ENCODE measurements around the gene FFAR1. TPM values are rescaled to one million over a fixed set of nuclear protein-coding genes. Genes with fewer than 3 reads are reported as not detected.
"Not testable (repeated sequence)": the region's sequence is repeated elsewhere in the genome, so short reads cannot be mapped to it uniquely, and the experiment has no call there.

The FFAR1 gene
- total RNA-seq, 2 experiments from 2014 or later, result not detected

DNA sequence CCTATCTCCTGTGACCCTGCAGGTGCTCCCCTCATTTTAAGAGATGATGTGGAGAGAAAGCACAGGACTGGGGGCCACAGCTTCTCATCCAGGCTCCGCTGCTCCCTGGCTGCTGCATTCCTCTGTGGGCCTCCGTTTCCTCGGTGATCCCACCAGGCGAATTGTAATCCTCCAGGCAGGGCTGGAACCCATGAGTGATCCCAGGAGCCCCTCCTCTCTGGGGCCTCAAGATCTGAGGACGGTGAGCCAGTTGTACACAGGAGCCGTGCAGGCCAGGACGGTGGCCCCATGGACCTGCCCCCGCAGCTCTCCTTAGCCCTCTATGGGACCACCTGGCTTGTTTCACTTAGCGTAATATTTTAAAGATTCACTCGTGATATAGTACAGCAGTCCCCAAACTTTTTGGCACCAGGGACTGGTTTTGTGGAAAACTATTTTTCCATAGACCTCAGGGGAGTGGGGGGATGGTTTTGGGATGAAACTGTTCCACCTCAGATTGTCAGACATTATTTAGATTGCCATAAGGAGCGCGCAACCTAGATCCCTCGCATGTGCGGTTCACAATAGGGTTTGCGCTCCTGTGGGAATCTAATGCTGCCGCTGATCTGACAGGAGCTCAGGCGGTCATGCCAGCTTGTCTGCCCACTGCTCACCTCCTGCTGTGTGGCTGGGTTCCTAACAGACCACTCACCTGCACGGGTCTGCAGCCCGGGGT, 16.2 kb downstream of the FFAR1 start:
- CTCF ChIA-PET, result interaction anchor here (1.4 kb wide), 1 partner anchor 11 kb away, joined by 4 read pairs; no protein-coding TSS in a partner anchor
- Mint-ChIP-seq H3K27me3 (peaks cover 43% of the 10 kb centered on the region), H3K9me3 (ENCODE audit: low read depth) (no peaks in the 10 kb centered on the region), H3K4me3 (no peak overlapping the region), H3K36me3 (no peaks in the 10 kb centered on the region), H3K4me1 (no peaks in the 10 kb centered on the region), H3K27ac (no peak overlapping the region)
- ATAC-seq, result no peak
- peak; percentile 34 for DNase-seq

DNA sequence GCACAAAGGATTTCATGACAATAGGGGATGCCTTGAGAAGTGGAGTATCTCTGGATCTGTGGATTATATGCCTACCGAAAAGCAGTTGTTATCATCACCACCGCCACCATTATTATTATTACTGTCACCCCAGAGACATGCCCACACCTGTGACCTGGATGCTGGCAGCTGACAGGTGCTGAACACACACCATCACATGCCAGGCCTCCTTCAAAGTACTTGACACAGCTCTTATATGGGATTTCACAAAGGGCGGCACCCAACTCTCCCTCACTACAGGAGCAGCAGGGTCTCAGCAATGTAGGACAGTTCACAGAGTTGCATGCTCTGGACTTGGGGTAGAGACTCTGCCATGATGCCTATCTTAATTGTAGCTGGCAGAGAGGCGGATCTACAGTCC, 17.6 kb downstream of the FFAR1 start:
- Mint-ChIP-seq H3K36me3 (no peaks in the 10 kb centered on the region), H3K4me1 (no peaks in the 10 kb centered on the region), H3K27me3 (peaks cover 51% of the 10 kb centered on the region), H3K9me3 (ENCODE audit: low read depth) (no peaks in the 10 kb centered on the region), H3K27ac (no peak overlapping the region), H3K4me3 (no peak overlapping the region)
- CTCF ChIA-PET, result interaction anchor here (1.4 kb wide), 1 partner anchor 13 kb away, joined by 4 read pairs; no protein-coding TSS in a partner anchor
- ATAC-seq, result no peak
- DNase-seq, result peak; percentile 18

DNA sequence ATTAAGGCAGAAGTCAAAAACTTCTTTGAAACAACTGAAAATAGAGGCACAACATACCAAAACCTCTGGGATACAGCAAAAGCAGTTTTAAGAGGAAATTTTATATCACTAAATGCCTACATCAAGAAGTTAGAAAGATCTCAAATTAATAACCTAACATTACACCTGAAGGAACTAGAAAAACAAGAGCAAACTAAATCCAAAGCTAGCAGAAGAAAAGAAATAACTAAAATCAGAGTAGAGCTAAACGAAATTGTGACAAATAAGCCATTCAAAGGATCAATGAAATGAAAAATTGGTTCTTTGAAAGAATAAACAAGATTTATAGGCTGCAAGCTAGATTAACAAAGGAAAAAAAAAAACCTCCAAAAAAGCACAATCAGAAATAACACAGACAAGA, 20.7 kb downstream of the FFAR1 start:
- ATAC-seq (no peak), DNase-seq (no peak)
- CTCF ChIA-PET, result no interaction called here
- Mint-ChIP-seq H3K36me3 (no peaks in the 10 kb centered on the region), H3K27me3 (peaks cover 40% of the 10 kb centered on the region), H3K9me3 (ENCODE audit: low read depth) (no peaks in the 10 kb centered on the region), H3K27ac (no peak overlapping the region), H3K4me1 (no peaks in the 10 kb centered on the region), H3K4me3 (no peak overlapping the region)

DNA sequence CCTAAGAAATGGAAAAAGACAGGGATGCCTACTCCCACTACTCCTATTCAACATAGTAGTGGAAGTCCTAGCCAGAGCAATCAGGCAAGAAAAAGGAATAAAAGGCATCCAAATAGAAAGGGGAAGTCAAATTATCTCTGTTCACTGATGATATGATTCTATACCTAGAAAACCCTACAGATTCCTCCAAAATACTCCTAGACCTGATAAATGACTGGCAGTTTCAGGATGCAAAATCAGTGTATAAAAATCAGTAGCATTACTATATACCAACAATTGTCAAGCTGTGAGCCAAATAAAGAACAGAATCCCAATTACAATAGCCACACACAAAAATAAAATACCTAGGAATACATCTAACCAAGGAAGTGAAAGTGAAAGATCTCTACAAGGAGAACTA, 21.8 kb downstream of the FFAR1 start:
- H3K36me3 Mint-ChIP-seq, result no peaks in the 10 kb centered on the region
- CTCF ChIA-PET, result no interaction called here
- no peak overlapping the region for H3K4me3 Mint-ChIP-seq
- no peaks in the 10 kb centered on the region for H3K9me3 Mint-ChIP-seq (ENCODE audit: low read depth)
- no peak for DNase-seq
- ATAC-seq, result no peak
- H3K27ac Mint-ChIP-seq, result no peak overlapping the region
- no peaks in the 10 kb centered on the region for H3K4me1 Mint-ChIP-seq
- H3K27me3 Mint-ChIP-seq, result peaks cover 39% of the 10 kb centered on the region

DNA sequence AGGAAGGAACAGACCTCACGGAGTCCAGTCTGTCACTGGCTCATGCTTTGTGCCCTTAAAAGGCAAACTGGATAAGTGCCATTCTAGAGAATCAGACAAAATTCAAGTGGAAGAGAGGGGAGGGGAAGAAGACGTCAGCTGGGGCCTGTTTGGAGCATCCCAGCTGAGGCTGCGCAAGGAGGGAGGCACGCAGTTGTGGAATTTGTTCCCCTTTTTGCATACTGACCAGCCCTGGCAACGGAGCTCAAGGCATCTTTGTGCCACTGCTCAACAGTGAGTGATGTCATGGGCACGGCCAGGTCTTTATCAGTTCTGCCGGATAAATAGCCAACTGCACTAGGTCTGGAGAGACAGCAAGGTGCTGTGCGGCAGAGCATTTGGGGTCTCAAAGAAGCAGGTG, 23.0 kb downstream of the FFAR1 start, which contains the start of gene GPR42:
GPR42 (plus strand) TSS at position 347 of the 400 bp plus-strand sequence. CDS start 292 bp downstream, outside the sequence.
- H3K36me3 Mint-ChIP-seq, result no peaks in the 10 kb centered on the region
- DNase-seq (no peak), ATAC-seq (no peak)
- no peak within 1 kb of the TSS for H3K4me3 Mint-ChIP-seq
- CTCF ChIA-PET, result no interaction called here
- H3K9me3 Mint-ChIP-seq (ENCODE audit: low read depth), result no peaks in the 10 kb centered on the region
- peaks cover 2% of the 10 kb centered on the region for H3K4me1 Mint-ChIP-seq
- peaks cover 34% of the 10 kb centered on the region for H3K27me3 Mint-ChIP-seq
- H3K27ac Mint-ChIP-seq, result no peak within 1 kb of the TSS

DNA sequence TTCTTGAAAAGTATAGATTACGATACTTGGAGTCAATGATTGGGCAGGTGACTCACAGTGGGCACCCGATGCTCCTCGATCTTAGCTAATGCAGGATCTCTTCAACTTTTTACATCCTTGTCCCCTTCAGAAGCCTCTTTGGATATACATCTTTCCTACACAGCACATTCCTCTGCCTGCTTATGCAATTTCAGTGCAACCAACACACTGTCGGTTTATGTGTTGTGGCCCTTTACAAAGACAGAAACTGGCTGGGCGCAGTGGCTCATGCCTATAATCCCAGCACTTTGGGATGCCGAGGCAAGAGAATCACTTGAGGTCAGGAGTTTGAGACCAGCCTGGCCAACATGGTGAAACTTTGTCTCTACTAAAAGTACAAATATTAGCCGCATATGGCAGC, 25.8 kb downstream of the FFAR1 start:
- no peak for ATAC-seq
- CTCF ChIA-PET, result no interaction called here
- H3K27ac Mint-ChIP-seq, result no peak overlapping the region
- DNase-seq, result no peak
- peaks cover 15% of the 10 kb centered on the region for H3K27me3 Mint-ChIP-seq
- H3K4me3 Mint-ChIP-seq, result no peak overlapping the region
- H3K4me1 Mint-ChIP-seq, result peaks cover 4% of the 10 kb centered on the region
- H3K36me3 Mint-ChIP-seq, result no peaks in the 10 kb centered on the region
- H3K9me3 Mint-ChIP-seq (ENCODE audit: low read depth), result no peaks in the 10 kb centered on the region

DNA sequence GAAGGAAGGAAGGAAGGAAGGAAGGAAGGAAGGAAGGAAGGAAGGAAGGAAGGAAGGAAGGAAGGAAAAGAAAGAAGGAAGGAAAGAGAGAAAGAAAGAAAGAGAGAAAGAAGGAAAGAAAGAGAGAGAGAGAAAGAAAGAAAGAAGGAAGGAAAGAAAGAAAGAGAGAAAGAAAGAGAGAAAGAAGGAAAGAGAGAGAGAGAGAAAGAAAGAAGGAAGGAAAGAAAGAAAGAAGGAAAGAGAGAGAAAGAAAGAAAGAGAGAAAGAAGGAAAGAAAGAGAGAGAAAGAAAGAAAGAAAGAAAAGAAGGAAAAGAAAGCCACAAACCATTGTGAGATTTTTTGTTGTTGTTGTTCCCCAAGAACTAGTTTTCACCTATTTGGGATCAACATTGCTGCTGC, 26.3 kb downstream of the FFAR1 start:
- not testable (repeated sequence) for DNase-seq; H3K4me3 Mint-ChIP-seq; H3K9me3 Mint-ChIP-seq (ENCODE audit: low read depth); H3K36me3 Mint-ChIP-seq; H3K27ac Mint-ChIP-seq; H3K4me1 Mint-ChIP-seq; ATAC-seq
- CTCF ChIA-PET, result interaction anchor here (0.9 kb wide), 1 partner anchor 88 kb away, joined by 3 read pairs; no protein-coding TSS in a partner anchor
- H3K27me3 Mint-ChIP-seq, result peaks cover 11% of the 10 kb centered on the region

DNA sequence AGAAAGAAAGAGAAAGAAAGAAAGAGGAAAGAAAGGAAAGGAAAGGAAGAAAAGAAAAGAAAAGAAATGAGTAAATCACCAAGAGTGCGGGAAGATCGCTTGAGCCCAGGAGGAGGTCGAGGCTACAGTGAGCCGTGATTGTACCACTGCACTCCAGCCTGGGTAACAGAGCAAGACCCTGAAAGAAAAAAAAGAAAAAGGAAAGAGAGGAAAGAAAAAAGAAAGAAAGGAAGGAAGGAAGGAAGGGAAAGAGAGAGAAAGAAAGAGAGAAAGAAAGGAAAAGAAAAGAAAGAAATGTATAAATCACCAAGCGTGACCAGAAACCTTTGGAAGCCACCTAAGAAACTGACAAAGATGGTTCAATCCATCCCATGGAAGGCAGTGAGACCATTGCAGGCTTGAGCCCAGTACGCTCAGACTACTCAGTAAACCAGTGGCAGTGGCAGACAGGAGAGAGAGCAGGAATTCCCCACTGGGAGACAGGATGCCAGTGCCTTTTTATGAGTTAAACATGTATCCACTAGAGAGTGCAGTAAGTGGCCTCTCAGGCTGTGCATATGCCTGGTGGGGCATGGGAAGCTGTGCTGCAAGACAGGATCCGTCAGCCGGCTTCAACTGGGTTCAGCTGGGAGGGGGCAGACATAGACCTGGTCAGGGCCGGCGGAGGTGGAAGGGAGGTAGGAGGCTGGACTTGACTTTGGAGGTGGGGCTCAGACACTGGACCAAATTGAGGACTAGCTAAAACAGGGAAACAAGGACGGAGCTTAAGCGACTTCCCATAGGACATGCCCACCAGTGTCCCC, 28.0 kb downstream of the FFAR1 start:
- Mint-ChIP-seq H3K9me3 (ENCODE audit: low read depth) (no peaks in the 10 kb centered on the region), H3K27ac (no peak overlapping the region), H3K4me3 (no peak overlapping the region), H3K36me3 (no peaks in the 10 kb centered on the region), H3K4me1 (peaks cover 4% of the 10 kb centered on the region), H3K27me3 (peaks cover 13% of the 10 kb centered on the region)
- CTCF ChIA-PET, result no interaction called here
- DNase-seq (no peak), ATAC-seq (no peak)

DNA sequence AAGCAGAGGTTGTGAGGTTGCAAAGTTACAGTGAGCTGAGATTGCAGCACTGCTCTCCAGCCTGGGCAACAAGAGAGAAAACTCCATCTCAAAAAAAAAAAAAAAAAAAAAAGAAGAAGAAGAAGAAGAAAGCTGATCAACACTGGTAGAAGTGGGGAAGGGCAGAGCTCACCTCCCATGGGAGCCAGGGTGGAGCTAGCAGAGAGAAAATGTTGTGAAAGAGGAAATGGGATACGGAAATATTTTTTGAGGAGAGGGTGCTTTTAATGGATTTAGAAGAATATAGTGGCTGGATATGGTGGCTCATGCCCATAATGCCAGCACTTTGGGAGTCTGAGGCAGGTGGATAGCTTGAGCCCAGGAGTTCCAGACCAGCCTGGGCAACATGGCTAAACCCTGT, 30.0 kb downstream of the FFAR1 start:
- H3K9me3 Mint-ChIP-seq (ENCODE audit: low read depth), result no peaks in the 10 kb centered on the region
- H3K27me3 Mint-ChIP-seq, result peaks cover 17% of the 10 kb centered on the region
- CTCF ChIA-PET, result interaction anchor here (0.8 to 1.2 kb wide), 2 partner anchors 9 to 133 kb away, joined by 3 read pairs; no protein-coding TSS in a partner anchor
- no peak for DNase-seq
- H3K36me3 Mint-ChIP-seq, result no peaks in the 10 kb centered on the region
- no peak overlapping the region for H3K4me3 Mint-ChIP-seq
- H3K4me1 Mint-ChIP-seq, result peaks cover 4% of the 10 kb centered on the region
- H3K27ac Mint-ChIP-seq, result no peak overlapping the region
- ATAC-seq, result no peak

DNA sequence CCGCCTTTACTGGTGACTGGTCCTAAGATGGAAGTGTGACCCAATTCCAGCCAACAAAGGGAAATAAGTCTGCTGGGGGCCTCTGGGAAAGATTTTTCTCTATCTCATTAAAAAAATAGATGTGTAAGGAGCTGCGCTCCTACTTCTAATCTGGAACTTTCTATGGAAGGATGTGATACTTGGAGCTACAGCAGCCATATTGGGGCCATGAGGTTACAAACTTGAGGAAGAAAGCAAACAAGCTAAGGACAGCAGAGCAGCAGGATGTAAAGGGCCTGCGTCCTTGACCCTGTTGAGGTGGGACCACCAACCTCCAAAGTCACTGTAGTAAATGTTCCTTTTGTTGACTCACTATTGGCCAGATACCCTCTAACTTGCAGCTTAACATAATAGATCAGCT, 30.7 kb downstream of the FFAR1 start:
- DNase-seq, result no peak

DNA sequence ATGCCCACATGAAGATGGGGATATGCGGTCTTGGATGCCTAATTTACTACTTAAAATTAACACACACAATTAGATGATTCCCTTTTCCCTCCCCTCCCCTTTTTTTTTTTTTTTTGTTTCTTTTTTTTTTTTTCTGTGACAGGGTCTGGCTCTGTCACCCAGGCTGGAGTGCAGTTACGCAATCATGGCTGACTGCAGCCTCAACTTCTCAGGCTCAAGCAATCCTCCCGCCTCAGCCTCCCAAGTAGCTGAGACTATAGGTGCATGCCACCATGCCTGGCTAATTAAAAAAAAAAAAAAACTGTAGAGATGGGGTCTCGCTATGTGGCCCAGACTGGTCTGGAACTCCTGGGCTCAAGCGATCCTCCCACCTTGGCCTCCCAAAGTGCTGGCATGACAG, 31.8 kb downstream of the FFAR1 start:
- CTCF ChIA-PET; ATAC-seq; DNase-seq; H3K27ac Mint-ChIP-seq; H3K36me3 Mint-ChIP-seq; H3K4me1 Mint-ChIP-seq; H3K9me3 Mint-ChIP-seq (ENCODE audit: low read depth); H3K4me3 Mint-ChIP-seq: not testable (repeated sequence)
- H3K27me3 Mint-ChIP-seq, result peaks cover 24% of the 10 kb centered on the region

More for the DNA sequence above, 30.7 kb downstream of the FFAR1 start:
- Mint-ChIP-seq H3K27ac (no peak overlapping the region), H3K9me3 (ENCODE audit: low read depth) (no peaks in the 10 kb centered on the region), H3K36me3 (no peaks in the 10 kb centered on the region), H3K27me3 (peaks cover 21% of the 10 kb centered on the region), H3K4me1 (peaks cover 4% of the 10 kb centered on the region), H3K4me3 (no peak overlapping the region)
- CTCF ChIA-PET, result no interaction called here
- ATAC-seq, result no peak

DNA sequence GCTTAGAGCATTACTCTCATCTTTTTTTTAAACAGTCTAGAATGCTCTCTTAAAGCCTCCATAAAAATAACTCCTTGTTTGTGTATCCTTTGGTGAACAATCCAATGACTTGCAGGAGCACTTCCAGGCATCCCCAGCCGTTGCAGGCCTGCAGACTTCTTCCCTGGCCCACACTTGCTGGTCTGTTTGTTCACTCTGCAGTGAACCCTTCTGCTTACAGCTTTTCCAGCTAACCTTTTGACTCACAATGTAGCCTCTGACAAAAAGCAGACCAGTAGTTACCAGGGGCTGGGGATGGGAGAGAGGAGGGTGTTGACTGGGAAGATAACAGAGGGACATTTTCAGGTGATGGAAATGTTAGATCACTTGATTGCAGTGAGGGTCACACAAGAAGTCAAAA, 32.3 kb downstream of the FFAR1 start:
- DNase-seq (no peak), ATAC-seq (no peak)
- H3K27ac Mint-ChIP-seq, result no peak overlapping the region
- H3K4me1 Mint-ChIP-seq, result peaks cover 2% of the 10 kb centered on the region
- CTCF ChIA-PET, result no interaction called here
- peaks cover 24% of the 10 kb centered on the region for H3K27me3 Mint-ChIP-seq
- peaks cover 2% of the 10 kb centered on the region for H3K9me3 Mint-ChIP-seq (ENCODE audit: low read depth)
- peaks cover 2% of the 10 kb centered on the region for H3K36me3 Mint-ChIP-seq
- H3K4me3 Mint-ChIP-seq, result no peak overlapping the region

DNA sequence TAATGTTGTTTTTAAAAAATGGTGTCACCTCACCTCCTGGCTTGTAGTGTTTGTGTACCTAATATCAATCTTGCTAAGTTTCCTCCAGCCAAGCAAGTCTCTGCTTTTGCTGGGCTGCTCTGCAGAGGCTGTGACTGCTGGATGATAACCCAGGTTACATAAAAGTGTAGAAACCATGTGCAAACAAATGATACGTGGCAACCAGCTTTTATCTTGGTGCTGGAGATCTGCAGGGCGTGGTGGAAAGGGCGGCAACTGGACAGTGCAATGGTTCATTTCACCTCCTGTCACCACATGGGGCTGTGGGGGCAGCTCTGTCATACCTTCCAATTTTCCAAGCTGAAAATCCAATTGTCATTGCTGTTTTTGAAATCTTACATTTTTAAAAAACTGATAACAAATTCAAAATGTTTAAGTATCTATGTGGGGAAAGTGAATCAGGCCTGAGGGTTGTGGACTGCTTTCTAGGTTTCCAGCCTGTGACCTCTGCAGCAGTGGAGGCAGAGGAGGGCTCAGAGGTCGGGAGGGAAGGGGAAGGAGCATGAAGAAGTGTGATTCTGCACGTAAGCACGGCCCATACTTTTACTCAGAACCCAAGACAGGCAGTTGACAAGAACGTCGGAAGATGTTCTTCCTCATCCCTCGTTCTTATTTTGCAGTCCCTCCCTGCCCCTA, 32.9 kb downstream of the FFAR1 start:
- peaks cover 24% of the 10 kb centered on the region for H3K27me3 Mint-ChIP-seq
- CTCF ChIA-PET, result no interaction called here

More for the DNA sequence above, 32.9 kb downstream of the FFAR1 start:
- H3K9me3 Mint-ChIP-seq (ENCODE audit: low read depth), result peaks cover 2% of the 10 kb centered on the region
- peaks cover 2% of the 10 kb centered on the region for H3K4me1 Mint-ChIP-seq
- peaks cover 2% of the 10 kb centered on the region for H3K36me3 Mint-ChIP-seq
- DNase-seq, result no peak
- H3K27ac Mint-ChIP-seq, result no peak overlapping the region
- no peak overlapping the region for H3K4me3 Mint-ChIP-seq
- no peak for ATAC-seq

All from activated CD8-positive, alpha-beta memory T cell treated with anti-CD3 and anti-CD28 coated beads, Interleukin-2, amount 10 ng/mL, durations not matched to agents 7 days and 5 days (primary cell).